ENCODE results near the gene NRXN3. TPM values are rescaled to one million over a fixed set of nuclear protein-coding genes. Genes with fewer than 3 reads are reported as not detected.

The NRXN3 gene
- total RNA-seq, 1 experiment from 2014 or later: not detected

DNA sequence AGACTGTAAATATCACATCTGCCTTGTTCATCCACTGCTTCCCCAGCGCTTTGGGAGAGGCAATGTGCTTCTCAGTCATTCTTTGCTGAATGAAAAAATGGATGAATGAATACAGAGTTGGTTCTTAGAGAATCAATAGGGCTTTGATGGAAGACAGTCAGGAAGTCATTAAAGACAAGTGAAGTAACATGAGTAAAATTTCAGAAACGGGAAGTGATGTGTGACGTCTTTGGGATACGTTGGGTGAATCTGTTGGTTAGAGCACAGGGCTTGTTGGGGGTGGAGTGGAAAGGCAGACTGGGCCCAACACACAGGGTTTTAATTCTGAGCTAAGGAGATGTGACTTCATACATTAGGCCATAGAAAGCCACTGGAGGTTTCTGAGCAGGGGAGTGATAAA lies 39.0 kb upstream of the NRXN3 start:
- ChIA-PET CTCF (no interaction called here), POLR2A (no interaction called here), RAD21 (ENCODE audit: low non-redundant PET in 1 of 2, low total read pairs in 2 of 2, uncharacterized antibody in 2 of 2, unreplicated experiment in 2 of 2) (no interaction called here)
- Histone ChIP-seq H3K27ac (ENCODE audit: low read depth, low read length) (no peak overlapping the region), H2AFZ (ENCODE audit: low read depth, low read length, poor library complexity, severe bottlenecking) (no peak overlapping the region), H4K20me1 (ENCODE audit: insufficient read depth) (no peaks in the 10 kb centered on the region), H3K27me3 (ENCODE audit: insufficient read depth, low read length) (peaks cover 32% of the 10 kb centered on the region), H3K9ac (ENCODE audit: low read length) (no peak overlapping the region), H3K79me2 (ENCODE audit: insufficient read depth, low read length) (no peaks in the 10 kb centered on the region), H3K9me2 (ENCODE audit: insufficient read depth) (no peaks in the 10 kb centered on the region), H3K4me3 (replicated peaks in 1 of 2; ENCODE audit: low read depth in 1 of 2, low read length in 2 of 2) (no peak overlapping the region), H3K36me3 (ENCODE audit: control insufficient read depth in 1 of 2, insufficient read depth in 2 of 2, low read length in 2 of 2) (no peaks in the 10 kb centered on the region), H3K4me2 (ENCODE audit: low read length) (no peak overlapping the region), H3K4me1 (ENCODE audit: control insufficient read depth in 1 of 2, insufficient read depth in 2 of 2, low read length in 2 of 2) (peaks cover 0 to 5% of the 10 kb centered on the region in 2 experiments; a peak in 1 of 4 replicates), H3K9me3 (ENCODE audit: control insufficient read depth in 1 of 2, insufficient read depth in 1 of 2, low read depth in 1 of 2, low read length in 2 of 2) (no peaks in the 10 kb centered on the region)
- intact Hi-C loops (cut with micrococcal nuclease): no loop called here
- no TSS peak for BruUV-seq (replicated peaks)
- TF ChIP-seq, protein P1, sequence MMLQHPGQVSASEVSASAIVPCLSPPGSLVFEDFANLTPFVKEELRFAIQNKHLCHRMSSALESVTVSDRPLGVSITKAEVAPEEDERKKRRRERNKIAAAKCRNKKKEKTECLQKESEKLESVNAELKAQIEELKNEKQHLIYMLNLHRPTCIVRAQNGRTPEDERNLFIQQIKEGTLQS (IDR thresholded peaks at IDR 0.05): no peak
- TF ChIP-seq FOSL1 (IDR thresholded peaks at IDR 0.05; ENCODE audit: low read depth): no peak
- TF ChIP-seq, protein P2, sequence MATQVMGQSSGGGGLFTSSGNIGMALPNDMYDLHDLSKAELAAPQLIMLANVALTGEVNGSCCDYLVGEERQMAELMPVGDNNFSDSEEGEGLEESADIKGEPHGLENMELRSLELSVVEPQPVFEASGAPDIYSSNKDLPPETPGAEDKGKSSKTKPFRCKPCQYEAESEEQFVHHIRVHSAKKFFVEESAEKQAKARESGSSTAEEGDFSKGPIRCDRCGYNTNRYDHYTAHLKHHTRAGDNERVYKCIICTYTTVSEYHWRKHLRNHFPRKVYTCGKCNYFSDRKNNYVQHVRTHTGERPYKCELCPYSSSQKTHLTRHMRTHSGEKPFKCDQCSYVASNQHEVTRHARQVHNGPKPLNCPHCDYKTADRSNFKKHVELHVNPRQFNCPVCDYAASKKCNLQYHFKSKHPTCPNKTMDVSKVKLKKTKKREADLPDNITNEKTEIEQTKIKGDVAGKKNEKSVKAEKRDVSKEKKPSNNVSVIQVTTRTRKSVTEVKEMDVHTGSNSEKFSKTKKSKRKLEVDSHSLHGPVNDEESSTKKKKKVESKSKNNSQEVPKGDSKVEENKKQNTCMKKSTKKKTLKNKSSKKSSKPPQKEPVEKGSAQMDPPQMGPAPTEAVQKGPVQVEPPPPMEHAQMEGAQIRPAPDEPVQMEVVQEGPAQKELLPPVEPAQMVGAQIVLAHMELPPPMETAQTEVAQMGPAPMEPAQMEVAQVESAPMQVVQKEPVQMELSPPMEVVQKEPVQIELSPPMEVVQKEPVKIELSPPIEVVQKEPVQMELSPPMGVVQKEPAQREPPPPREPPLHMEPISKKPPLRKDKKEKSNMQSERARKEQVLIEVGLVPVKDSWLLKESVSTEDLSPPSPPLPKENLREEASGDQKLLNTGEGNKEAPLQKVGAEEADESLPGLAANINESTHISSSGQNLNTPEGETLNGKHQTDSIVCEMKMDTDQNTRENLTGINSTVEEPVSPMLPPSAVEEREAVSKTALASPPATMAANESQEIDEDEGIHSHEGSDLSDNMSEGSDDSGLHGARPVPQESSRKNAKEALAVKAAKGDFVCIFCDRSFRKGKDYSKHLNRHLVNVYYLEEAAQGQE (IDR thresholded peaks at IDR 0.05; ENCODE audit: low read depth): no peak
- no peak for TF ChIP-seq CBX3 (IDR thresholded peaks at IDR 0.05; ENCODE audit: low read depth)
- no peak for TF ChIP-seq RAD21 (IDR thresholded peaks at IDR 0.05; ENCODE audit: low read depth)
- TF ChIP-seq EZH2 (IDR thresholded peaks at IDR 0.05): no peak
- no peak for TF ChIP-seq SRF (IDR thresholded peaks at IDR 0.05; ENCODE audit: low read depth)
- no peak for TF ChIP-seq POLR2AphosphoS5 (IDR thresholded peaks at IDR 0.05; ENCODE audit: low read depth, low read length)
- TF ChIP-seq, protein P3, sequence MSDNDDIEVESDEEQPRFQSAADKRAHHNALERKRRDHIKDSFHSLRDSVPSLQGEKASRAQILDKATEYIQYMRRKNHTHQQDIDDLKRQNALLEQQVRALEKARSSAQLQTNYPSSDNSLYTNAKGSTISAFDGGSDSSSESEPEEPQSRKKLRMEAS (IDR thresholded peaks at IDR 0.05): no peak
- TF ChIP-seq SIN3A (IDR thresholded peaks at IDR 0.05; ENCODE audit: low read depth): no peak
- DNase-seq (ENCODE audit: low read depth, low spot score): no peak
- ATAC-seq: no peak

Data from HCT116 (cell line).